Psoas muscle (tissue), 8 donors: ENCODE measurements around the gene CLBA1. TPM values are rescaled to one million over a fixed set of nuclear protein-coding genes. Genes with fewer than 3 reads are reported as not detected.

Experiments used
- ATAC-seq, 4 donors: fragments of 200-7000 bp; cut with Tn5 transposase; one replicate each; pipeline ENCODE4 v1.9.1; 2020; ENCODE audit warnings: moderate library complexity in 3 of 4, mild to moderate bottlenecking in 2 of 4
- DNase-seq, 2 donors: peaks; one replicate each; pipeline ENCODE4 v3.0.0-alpha.2; 2020
- H3K27ac ChIP-seq: fragments of 200-600 bp; one replicate; pipeline ENCODE4 v1.8.0; 2022
- H3K27me3 ChIP-seq, 3 donors: fragments of 200-600 bp in 1 of 3; one replicate each; pipeline versions ENCODE4 v1.6.1 to v1.8.0; 2013 to 2022; ENCODE audit warnings: low read length in 2 of 3, mild to moderate bottlenecking in 2 of 3, moderate library complexity in 1 of 3; ENCODE audit not compliant: insufficient read depth in 3 of 3
- H3K36me3 ChIP-seq, 2 donors: fragments of 200-600 bp in 1 of 2; one replicate each; pipeline versions ENCODE4 v1.6.1 to v1.8.0; 2013 to 2022; ENCODE audit warnings: low read depth in 1 of 2, mild to moderate bottlenecking in 1 of 2, moderate library complexity in 1 of 2; ENCODE audit not compliant: insufficient read depth in 1 of 2
- H3K4me1 ChIP-seq: fragments of 200-600 bp; one replicate; pipeline ENCODE4 v1.8.0; 2022
- H3K4me3 ChIP-seq: fragments of 200-600 bp; one replicate; pipeline ENCODE4 v1.8.0; 2022; ENCODE audit warnings: mild to moderate bottlenecking
- H3K9me3 ChIP-seq: fragments of 200-600 bp; one replicate; pipeline ENCODE4 v1.8.0; 2022
- CTCF ChIP-seq: fragments of 200-600 bp; IDR thresholded peaks from one replicate; pipeline ENCODE4 v1.8.0; 2022; ENCODE audit warnings: antibody characterized with exemption
- WGBS, 3 donors: extraction: QIAGEN DNeasy Blood & Tissue Kit; methylation state at CpG; one replicate each; pipeline versions ENCODE4 v1.1.6 to v1.1.7; 2013; 5-methylcytosine and 5-hydroxymethylcytosine counted together
- intact Hi-C, 2 donors: fragments of 100-400 bp; cut with DNase I; formaldehyde crosslinking; loops; one replicate each; pipeline versions ENCODE4 v1.11.0 to v1.14.2; 2022
- polyA plus RNA-seq, 3 donors: library from polyadenylated mRNA; stranded (reverse); fragments of 200-250 nt; gene quantifications; one replicate each; pipeline ENCODE4 v1.2.3, GENCODE V29; 2013
- total RNA-seq, 4 donors: library from RNA; stranded (reverse); fragmentation: NEBNext Ultra II Directional in 2 of 4; extraction: Animal tissue kit (Norgen Biotek cat#: 25700) in 2 of 4; gene quantifications; one replicate each; pipeline versions ENCODE4 v1.2.1 to v1.2.4, GENCODE V29; 2021 to 2023
- donor health status: healthy with polysubstance abuse.
- donor health status: DM: no; HTN: no; CAD: no; lungs with moderate emphysema.
- donor health status: Bipolar disorder and iron deficiency.
- donor health status: healthy.
- donor health status: DM: yes; HTN: yes; CAD: no.
- donor health status: DM: no; HTN: no; CAD: no.
- donor health status: DM: no; HTN: no; CAD: no.
- donor health status: DM: yes; HTN: yes; CAD: no.

Gene CLBA1
- total and polyA plus RNA-seq, 7 donors, result 1.3 to 6.8 (median 1.7) TPM

GRCh38 chr14:104937694-104938365, 47.8 kb upstream of the CLBA1 start:
- WGBS, 3 donors, result 49 to 58% (median 53%) methylated on average over 11 of the region's 11 CpGs
- Histone ChIP-seq H3K27ac (no peak overlapping the region), H3K36me3 (no peaks in the 10 kb centered on the region), H3K27me3 (peaks cover 0 to 46% (median 6%) of the 10 kb centered on the region in 3 donors), H3K4me3 (no peak overlapping the region), H3K9me3 (no peaks in the 10 kb centered on the region), H3K4me1 (no peaks in the 10 kb centered on the region)
- intact Hi-C loops, result no loop called here
- DNase-seq (no peak), ATAC-seq (no peak)
- TF ChIP-seq CTCF, result no peak

- no peak for DNase-seq
- intact Hi-C loops, result no loop called here
- no peak for ATAC-seq
- no peak overlapping the region for H3K4me3 ChIP-seq
- H3K9me3 ChIP-seq, result no peaks in the 10 kb centered on the region
- H3K27ac ChIP-seq, result no peak overlapping the region
- 25 to 41% (median 31%) methylated on average over 2 of the region's 2 CpGs for WGBS, 3 donors
- H3K4me1 ChIP-seq, result no peaks in the 10 kb centered on the region
- H3K36me3 ChIP-seq, result no peaks in the 10 kb centered on the region
- no peak for TF ChIP-seq CTCF
- peaks cover 0 to 40% (median 4%) of the 10 kb centered on the region in 3 donors for H3K27me3 ChIP-seq
Observed at GRCh38 chr14:104938436-104938835, 47.2 kb upstream of the CLBA1 start.

- no peaks in the 10 kb centered on the region for H3K9me3 ChIP-seq
- intact Hi-C loops, result no loop called here
- H3K36me3 ChIP-seq, result no peaks in the 10 kb centered on the region
- no peak overlapping the region for H3K4me3 ChIP-seq
- H3K4me1 ChIP-seq, result no peaks in the 10 kb centered on the region
- no peak overlapping the region for H3K27ac ChIP-seq
- peaks cover 0 to 40% (median 4%) of the 10 kb centered on the region in 3 donors for H3K27me3 ChIP-seq
- WGBS, 3 donors, result 74 to 81% (median 78%) methylated on average over 1 of the region's 1 CpG
- ATAC-seq (no peak), DNase-seq (no peak)
- no peak for TF ChIP-seq CTCF
Observed at GRCh38 chr14:104938960-104939359, 46.6 kb upstream of the CLBA1 start.

- peaks cover 0 to 32% (median 4%) of the 10 kb centered on the region in 3 donors for H3K27me3 ChIP-seq
- no peak for ATAC-seq
- intact Hi-C loops, result no loop called here
- no peaks in the 10 kb centered on the region for H3K4me1 ChIP-seq
- no peaks in the 10 kb centered on the region for H3K36me3 ChIP-seq
- H3K9me3 ChIP-seq, result no peaks in the 10 kb centered on the region
- no peak for TF ChIP-seq CTCF
- no peak for DNase-seq
- H3K4me3 ChIP-seq, result no peak overlapping the region
- 56 to 64% (median 59%) methylated on average over 11 of the region's 11 CpGs for WGBS, 3 donors
- H3K27ac ChIP-seq, result no peak overlapping the region
Observed at GRCh38 chr14:104939666-104940410, 45.8 kb upstream of the CLBA1 start.
